DOHH2 (cell line): ENCODE measurements around the gene PITPNC1.
A peak's percentile ranks its signal among the peaks of the same experiment; 100 is the strongest.

Experiments used
- H3F3A ChIP-seq: fragments of 200-600 bp; sonication (generic), shearing (Covaris generic); 2 replicates; pipeline ENCODE4 v1.6.0; 2016; ENCODE audit warnings: antibody characterized with exemption, mild to moderate bottlenecking; ENCODE audit not compliant: control insufficient read depth, insufficient read depth
- H3K27ac ChIP-seq: fragments of 200-600 bp; sonication (generic); 2 replicates; pipeline ENCODE4 v1.5.1; 2014; ENCODE audit warnings: low read depth, mild to moderate bottlenecking, low read length, moderate library complexity
- H3K27me3 ChIP-seq: fragments of 200-600 bp; sonication (generic); 2 replicates; pipeline ENCODE4 v1.6.1; 2014; ENCODE audit warnings: mild to moderate bottlenecking, low read length, mixed read lengths; ENCODE audit not compliant: control insufficient read depth
- H3K36me3 ChIP-seq: fragments of 200-600 bp; sonication (generic); 2 replicates; pipeline ENCODE4 v1.6.1; 2014; ENCODE audit warnings: mild to moderate bottlenecking, low read length, moderate library complexity, mixed read lengths; ENCODE audit not compliant: control insufficient read depth
- H3K4me1 ChIP-seq: fragments of 200-600 bp; sonication (generic); 2 replicates; pipeline ENCODE4 v1.6.1; 2014; ENCODE audit warnings: mild to moderate bottlenecking, low read length, mixed read lengths; ENCODE audit not compliant: control insufficient read depth
- H3K4me2 ChIP-seq: fragments of 200-600 bp; sonication (generic); 2 replicates; pipeline ENCODE4 v1.6.0; 2014; ENCODE audit warnings: mild to moderate bottlenecking, low read length, moderate library complexity
- H3K4me3 ChIP-seq: fragments of 200-600 bp; sonication (generic); 2 replicates; pipeline ENCODE4 v1.5.1; 2014; ENCODE audit warnings: mild to moderate bottlenecking, low read length, mixed read lengths
- H3K79me2 ChIP-seq: fragments of 200-600 bp; sonication (generic); 2 replicates; pipeline ENCODE4 v1.6.1; 2014; ENCODE audit warnings: mild to moderate bottlenecking, low read length, mixed read lengths; ENCODE audit not compliant: control insufficient read depth
- H3K9me2 ChIP-seq: fragments of 200-600 bp; sonication (generic); replicated peaks from 2 replicates; pipeline ENCODE4 v1.6.1; 2014; ENCODE audit warnings: mild to moderate bottlenecking, low read length, mixed read lengths; ENCODE audit not compliant: control insufficient read depth
- H3K9me3 ChIP-seq: fragments of 200-600 bp; sonication (generic); 2 replicates; pipeline ENCODE4 v1.6.1; 2014; ENCODE audit warnings: antibody characterized with exemption, low read length, mixed read lengths; ENCODE audit not compliant: control insufficient read depth, insufficient read depth
- H4K20me1 ChIP-seq: fragments of 200-600 bp; sonication (generic); 2 replicates; pipeline ENCODE4 v1.6.0; 2014; ENCODE audit warnings: low read depth, mild to moderate bottlenecking, antibody characterized with exemption, low read length, moderate library complexity; ENCODE audit not compliant: control insufficient read depth, insufficient read depth
- EZH2phosphoT487 ChIP-seq: fragments of 200-600 bp; sonication (generic); IDR thresholded peaks from 2 replicates; pipeline ENCODE4 v1.6.1; 2017; ENCODE audit warnings: borderline replicate concordance, mild to moderate bottlenecking, antibody characterized with exemption, low read length, moderate library complexity, mixed read lengths
- TF ChIP-seq, protein P1 (sequence below): fragments of 200-600 bp; sonication (generic); IDR thresholded peaks from one replicate; pipeline ENCODE4 v1.5.1; 2014; ENCODE audit warnings: antibody characterized with exemption, mild to moderate bottlenecking, low read depth, low read length; ENCODE audit not compliant: poor library complexity, severe bottlenecking

Gene PITPNC1

DNA sequence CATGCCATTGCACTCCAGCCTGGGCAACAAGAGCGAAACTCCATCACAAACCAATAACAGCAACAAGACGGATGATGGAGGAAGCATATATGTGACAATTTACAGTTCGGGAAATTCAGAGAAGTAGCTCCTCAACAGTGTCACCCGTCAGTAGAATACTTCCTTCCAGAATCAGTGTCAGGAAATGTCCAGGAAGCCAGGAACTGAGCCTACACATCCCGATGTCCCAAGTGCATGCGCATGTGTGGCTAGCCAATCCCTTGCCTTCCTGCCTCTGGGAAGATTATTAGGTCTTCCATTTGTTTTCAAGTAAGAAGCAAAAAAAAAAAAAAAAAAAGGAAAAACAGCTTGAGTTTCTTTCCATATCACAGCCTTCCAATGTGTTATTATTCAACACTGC, 1.4 kb upstream of the PITPNC1 start:
- Histone ChIP-seq H3K79me2 (peaks cover 9% of the 10 kb centered on the region), H3K27ac (no peak overlapping the region), H3K27me3 (peaks cover 16% of the 10 kb centered on the region), H4K20me1 (no peaks in the 10 kb centered on the region), H3K4me3 (no peak overlapping the region), H3K9me2 (no peaks in the 10 kb centered on the region), H3K9me3 (no peaks in the 10 kb centered on the region), H3K4me1 (peaks cover 31% of the 10 kb centered on the region), H3K4me2 (no peak overlapping the region), H3K36me3 (peaks cover 4% of the 10 kb centered on the region; the same call in 1 of the 2 replicates), H3F3A (peaks cover 14% of the 10 kb centered on the region)
- TF ChIP-seq, protein P1, sequence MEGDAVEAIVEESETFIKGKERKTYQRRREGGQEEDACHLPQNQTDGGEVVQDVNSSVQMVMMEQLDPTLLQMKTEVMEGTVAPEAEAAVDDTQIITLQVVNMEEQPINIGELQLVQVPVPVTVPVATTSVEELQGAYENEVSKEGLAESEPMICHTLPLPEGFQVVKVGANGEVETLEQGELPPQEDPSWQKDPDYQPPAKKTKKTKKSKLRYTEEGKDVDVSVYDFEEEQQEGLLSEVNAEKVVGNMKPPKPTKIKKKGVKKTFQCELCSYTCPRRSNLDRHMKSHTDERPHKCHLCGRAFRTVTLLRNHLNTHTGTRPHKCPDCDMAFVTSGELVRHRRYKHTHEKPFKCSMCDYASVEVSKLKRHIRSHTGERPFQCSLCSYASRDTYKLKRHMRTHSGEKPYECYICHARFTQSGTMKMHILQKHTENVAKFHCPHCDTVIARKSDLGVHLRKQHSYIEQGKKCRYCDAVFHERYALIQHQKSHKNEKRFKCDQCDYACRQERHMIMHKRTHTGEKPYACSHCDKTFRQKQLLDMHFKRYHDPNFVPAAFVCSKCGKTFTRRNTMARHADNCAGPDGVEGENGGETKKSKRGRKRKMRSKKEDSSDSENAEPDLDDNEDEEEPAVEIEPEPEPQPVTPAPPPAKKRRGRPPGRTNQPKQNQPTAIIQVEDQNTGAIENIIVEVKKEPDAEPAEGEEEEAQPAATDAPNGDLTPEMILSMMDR = no peak
- TF ChIP-seq EZH2phosphoT487 = no peak

DNA sequence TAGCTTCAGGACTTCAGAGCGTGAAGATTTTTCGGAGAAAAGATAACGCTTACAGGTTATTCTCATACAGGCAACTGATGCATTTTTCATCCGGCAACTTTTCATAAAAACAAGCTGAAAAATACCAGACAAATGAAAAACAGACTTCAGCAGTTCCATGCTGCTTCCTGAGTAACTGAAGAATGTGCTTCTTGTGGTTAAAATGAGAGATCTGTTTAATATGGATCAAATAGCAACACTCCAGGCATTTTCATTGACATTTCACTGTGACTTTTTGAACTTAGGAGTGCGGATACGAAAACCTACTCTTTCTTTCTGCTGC, 705 bp upstream of the PITPNC1 start:
- Histone ChIP-seq H3K4me1 (peaks cover 31% of the 10 kb centered on the region), H3K79me2 (peaks cover 9% of the 10 kb centered on the region), H3K9me3 (no peaks in the 10 kb centered on the region), H3K9me2 (no peaks in the 10 kb centered on the region), H3K36me3 (peaks cover 4% of the 10 kb centered on the region; the same call in 1 of the 2 replicates), H3K27me3 (peaks cover 16% of the 10 kb centered on the region), H3F3A (peaks cover 14% of the 10 kb centered on the region), H4K20me1 (no peaks in the 10 kb centered on the region), H3K4me3 (peak overlapping the region; percentile 85), H3K4me2 (peak overlapping the region; percentile 91), H3K27ac (no peak overlapping the region)
- TF ChIP-seq EZH2phosphoT487 = no peak
- TF ChIP-seq, protein P1 = no peak

DNA sequence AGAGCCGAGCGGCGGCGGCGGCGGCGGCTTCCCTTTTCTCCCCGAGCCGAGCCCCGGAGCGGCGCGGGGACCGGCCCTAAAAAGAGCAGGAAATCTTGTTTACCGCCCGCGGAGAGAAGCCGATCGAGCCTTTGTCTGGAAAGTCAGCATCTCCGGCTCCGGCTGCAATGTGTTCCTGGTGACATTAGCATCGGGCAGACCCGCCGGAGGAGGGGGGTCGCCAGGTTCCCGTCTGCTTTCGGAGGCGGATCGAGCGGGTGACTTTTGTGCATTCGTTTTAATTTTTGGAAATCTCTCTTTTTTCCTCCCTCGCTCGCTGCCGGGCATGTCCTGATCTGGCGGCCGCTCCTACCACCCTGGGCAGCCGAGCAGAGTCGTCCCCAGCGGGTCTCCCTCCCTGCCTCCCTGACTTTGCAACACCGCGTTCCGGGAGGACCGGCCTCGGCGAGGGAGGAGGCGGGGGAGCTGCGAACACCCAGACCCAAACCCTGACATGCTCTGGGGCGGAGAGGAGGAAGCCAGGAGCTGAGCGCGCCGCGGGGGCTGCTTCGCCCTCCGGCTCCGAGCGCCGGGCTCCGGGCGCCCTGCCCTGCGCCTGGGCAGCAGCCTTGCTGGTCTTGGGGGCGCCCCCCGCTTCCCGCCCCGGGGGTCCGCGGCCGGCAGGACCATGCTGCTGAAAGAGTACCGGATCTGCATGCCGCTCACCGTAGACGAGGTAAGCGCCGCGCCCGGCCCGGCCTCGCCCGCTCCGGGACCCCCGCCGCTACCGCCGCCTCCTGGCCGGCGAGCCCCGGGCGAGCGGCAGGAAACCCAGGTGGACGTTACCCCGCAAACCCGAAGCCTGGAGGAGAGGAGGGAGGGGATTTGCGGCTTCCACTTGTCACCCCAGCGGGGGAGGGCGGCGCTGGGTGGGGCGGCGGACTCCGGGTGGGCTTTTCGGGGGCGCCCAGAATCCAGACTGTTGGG, 690 bp downstream of the PITPNC1 start:
- H3F3A ChIP-seq = peaks cover 14% of the 10 kb centered on the region
- peak overlapping the region; percentile 85 for H3K4me3 ChIP-seq
- H4K20me1 ChIP-seq = no peaks in the 10 kb centered on the region
- peaks cover 31% of the 10 kb centered on the region for H3K4me1 ChIP-seq
- H3K27me3 ChIP-seq = peaks cover 16% of the 10 kb centered on the region
- peak overlapping the region; percentile 60 for H3K27ac ChIP-seq
- H3K9me3 ChIP-seq = no peaks in the 10 kb centered on the region
- H3K9me2 ChIP-seq = no peaks in the 10 kb centered on the region
- peak overlapping the region; percentile 91 for H3K4me2 ChIP-seq
- TF ChIP-seq, protein P1 = no peak
- no peak for TF ChIP-seq EZH2phosphoT487
- peaks cover 4% of the 10 kb centered on the region; the same call in 1 of the 2 replicates for H3K36me3 ChIP-seq
- peaks cover 9% of the 10 kb centered on the region for H3K79me2 ChIP-seq
